H1 (cell line): Measurements from ENCODE around the gene TRIM58. TPM values are rescaled to one million over a fixed set of nuclear protein-coding genes. Genes with fewer than 3 reads are reported as not detected.
A peak's percentile ranks its signal among the peaks of the same experiment; 100 is the strongest.

Source experiments
- CTCF ChIA-PET: fragments of 300-600 bp; sonication (Branson Sonifier 250); formaldehyde crosslinking; loops from one replicate; lab custom pipeline; 2021; ENCODE audit not compliant: partially characterized antibody; lab: Charles Lee
- POLR2A ChIA-PET: fragments of 300-600 bp; sonication (Branson Sonifier 250); formaldehyde crosslinking; loops from one replicate; lab custom pipeline; 2021; ENCODE audit warnings: inconsistent platforms; ENCODE audit not compliant: partially characterized antibody; lab: Charles Lee
- DNase-seq, 2 experiments: peaks; one replicate each; pipeline versions ENCODE4 v3.0.0 to v3.0.0-alpha.2; 2010 to 2022; ENCODE audit warnings: low spot score in 2 of 2, low read depth in 1 of 2, mixed read lengths in 1 of 2
- FAIRE-seq: peaks from 2 replicates; lab custom pipeline; 2011; peaks lifted over from hg19 to GRCh38; lab: Jason Lieb, UNC
- H2AFZ ChIP-seq: 2 replicates; pipeline ENCODE4 v1.8.1; 2012; ENCODE audit warnings: low read length, inconsistent platforms
- H2AK5ac ChIP-seq: 2 replicates; pipeline ENCODE4 v1.6.1; 2013; ENCODE audit warnings: low read depth, low read length
- H2BK120ac ChIP-seq: replicated peaks from 2 replicates; pipeline ENCODE3; 2013; ENCODE audit warnings: low read depth, low read length, inconsistent platforms
- H2BK12ac ChIP-seq: 2 replicates; pipeline ENCODE4 v1.6.1; 2013; ENCODE audit warnings: low read depth, low read length
- H2BK15ac ChIP-seq: 2 replicates; pipeline ENCODE4 v1.6.1; 2013; ENCODE audit warnings: low read length
- H2BK20ac ChIP-seq: 2 replicates; pipeline ENCODE4 v1.6.1; 2013; ENCODE audit warnings: low read length
- H2BK5ac ChIP-seq: 2 replicates; pipeline ENCODE4 v1.6.1; 2013; ENCODE audit warnings: low read depth, low read length
- H3K14ac ChIP-seq: 2 replicates; pipeline ENCODE4 v1.6.1; 2013; ENCODE audit warnings: inconsistent platforms; ENCODE audit not compliant: insufficient read length
- H3K18ac ChIP-seq: 2 replicates; pipeline ENCODE4 v1.6.1; 2013; ENCODE audit warnings: low read length; ENCODE audit errors: extremely low read depth
- H3K23ac ChIP-seq: 2 replicates; pipeline ENCODE4 v1.6.1; 2013; ENCODE audit warnings: inconsistent platforms; ENCODE audit not compliant: insufficient read length
- H3K23me2 ChIP-seq: 2 replicates; pipeline ENCODE4 v1.6.1; 2013; ENCODE audit warnings: low read depth, low read length
- H3K27ac ChIP-seq: 2 replicates; pipeline ENCODE4 v1.6.1; 2011; ENCODE audit warnings: low read depth, low read length, inconsistent platforms
- H3K27me3 ChIP-seq, 4 experiments: replicated peaks in 1 of 4; 1 replicate in 1 of 4; 2 replicates in 3 of 4; pipeline versions ENCODE4 v1.6.1 to v1.8.1; 2011 to 2013; ENCODE audit warnings: low read length in 3 of 4, mild to moderate bottlenecking in 3 of 4, inconsistent platforms in 2 of 4, mixed read lengths in 2 of 4, moderate library complexity in 1 of 4; ENCODE audit not compliant: control insufficient read depth in 3 of 4, insufficient read depth in 3 of 4; ENCODE audit errors: extremely low read depth in 1 of 4
- H3K36me3 ChIP-seq, 4 experiments: 2 replicates each; pipeline versions ENCODE4 v1.6.1 to v1.8.1; 2011 to 2013; ENCODE audit warnings: mild to moderate bottlenecking in 4 of 4, low read length in 3 of 4, moderate library complexity in 2 of 4, control low read depth in 1 of 4, inconsistent platforms in 1 of 4; ENCODE audit not compliant: insufficient read depth in 4 of 4, control insufficient read depth in 2 of 4
- H3K4ac ChIP-seq: replicated peaks from 2 replicates; pipeline ENCODE3; 2013; ENCODE audit warnings: low read length, low read depth, mixed read lengths, inconsistent platforms; ENCODE audit not compliant: insufficient read length
- H3K4me1 ChIP-seq, 4 experiments: replicated peaks in 1 of 4; 1 replicate in 1 of 4; 2 replicates in 3 of 4; pipeline versions ENCODE4 v1.6.1 to v1.8.1; 2011 to 2013; ENCODE audit warnings: low read length in 3 of 4, inconsistent platforms in 2 of 4, mixed read lengths in 1 of 4; ENCODE audit not compliant: insufficient read depth in 4 of 4, control insufficient read depth in 3 of 4
- H3K4me2 ChIP-seq, 2 experiments: 2 replicates each; pipeline versions ENCODE4 v1.6.1 to v1.8.1; 2011 to 2013; ENCODE audit warnings: low read depth in 2 of 2, low read length in 2 of 2, control low read depth in 1 of 2, inconsistent platforms in 1 of 2, mild to moderate bottlenecking in 1 of 2; ENCODE audit not compliant: insufficient read depth in 1 of 2
- H3K4me3 ChIP-seq, 4 experiments: fragments of 200-600, 300-600 bp in 1 of 4; sonication (generic), shearing (Covaris generic), sonication (Bioruptor Twin) in 1 of 4; 2 replicates each; pipeline versions ENCODE4 v1.5.1 to v1.8.1; 2011 to 2016; ENCODE audit warnings: low read length in 4 of 4, low read depth in 3 of 4, control low read depth in 2 of 4, inconsistent platforms in 2 of 4, mild to moderate bottlenecking in 2 of 4, mixed read lengths in 1 of 4, moderate library complexity in 1 of 4; ENCODE audit not compliant: insufficient read depth in 2 of 4; ENCODE audit errors: extremely low read depth in 1 of 4
- H3K56ac ChIP-seq: replicated peaks from 2 replicates; pipeline ENCODE3; 2013; ENCODE audit warnings: low read depth, mild to moderate bottlenecking, mixed read lengths, low read length, inconsistent platforms; ENCODE audit not compliant: insufficient read length
- H3K79me1 ChIP-seq: 2 replicates; pipeline ENCODE4 v1.6.1; 2013; ENCODE audit warnings: low read depth, low read length, control low read depth
- H3K79me2 ChIP-seq, 2 experiments: 2 replicates each; pipeline versions ENCODE4 v1.6.1 to v1.8.1; 2012 to 2013; ENCODE audit warnings: low read length in 2 of 2, mild to moderate bottlenecking in 2 of 2, inconsistent platforms in 1 of 2; ENCODE audit not compliant: insufficient read depth in 2 of 2, control insufficient read depth in 1 of 2
- H3K9ac ChIP-seq, 4 experiments: replicated peaks in 1 of 4; 1 replicate in 1 of 4; 2 replicates in 3 of 4; pipeline versions ENCODE4 v1.6.1 to v1.8.1; 2011 to 2013; ENCODE audit warnings: low read depth in 3 of 4, low read length in 3 of 4, control low read depth in 2 of 4, mild to moderate bottlenecking in 2 of 4, moderate library complexity in 2 of 4, inconsistent platforms in 1 of 4; ENCODE audit errors: extremely low read depth in 1 of 4
- H3K9me3 ChIP-seq, 2 experiments: 2 replicates each; pipeline versions ENCODE4 v1.6.1 to v1.8.1; 2012 to 2013; ENCODE audit warnings: mild to moderate bottlenecking in 2 of 2, moderate library complexity in 2 of 2, control low read depth in 1 of 2, inconsistent platforms in 1 of 2, low read depth in 1 of 2, low read length in 1 of 2, mixed read lengths in 1 of 2; ENCODE audit not compliant: insufficient read depth in 2 of 2
- H4K20me1 ChIP-seq, 2 experiments: replicated peaks in 1 of 2; 2 replicates each; pipeline versions ENCODE3 to v1.8.1; 2011 to 2013; ENCODE audit warnings: inconsistent platforms in 2 of 2, low read length in 2 of 2, mild to moderate bottlenecking in 1 of 2; ENCODE audit not compliant: insufficient read depth in 2 of 2, control insufficient read depth in 1 of 2
- H4K5ac ChIP-seq: 2 replicates; pipeline ENCODE4 v1.6.1; 2013; ENCODE audit warnings: low read length, low read depth, mixed read lengths, inconsistent platforms; ENCODE audit not compliant: insufficient read length
- H4K8ac ChIP-seq: 2 replicates; pipeline ENCODE4 v1.8.0; 2013; ENCODE audit warnings: mild to moderate bottlenecking, moderate library complexity, low read length, inconsistent platforms; ENCODE audit not compliant: insufficient read depth; ENCODE audit errors: extremely low read depth
- H4K91ac ChIP-seq: replicated peaks from 2 replicates; pipeline ENCODE3; 2013; ENCODE audit warnings: low read length, mixed read lengths, inconsistent platforms; ENCODE audit not compliant: insufficient read length
- RAD21 ChIP-seq, 2 experiments: IDR thresholded peaks in 1 of 2; conservative IDR thresholded peaks in 1 of 2; 2 replicates each; pipeline ENCODE4 v1.6.1; 2011; ENCODE audit warnings: low read depth in 2 of 2, low read length in 2 of 2, improper control_type of control experiment in 1 of 2, inconsistent platforms in 1 of 2, mild to moderate bottlenecking in 1 of 2, moderate library complexity in 1 of 2
- WGBS, 2 experiments: shearing (Covaris generic) in 1 of 2; methylation state at CpG; one replicate each; pipeline versions ENCODE4 v1.1.6 to v1.1.7; 2013 to 2015; ENCODE audit warnings: low lambda C conversion rate in 2 of 2, mixed read lengths in 2 of 2, inconsistent platforms in 1 of 2, low coverage in 1 of 2, missing lambda C conversion rate in 1 of 2; ENCODE audit not compliant: insufficient replicate concordance in 2 of 2, insufficient coverage in 1 of 2, insufficient read length in 1 of 2; ENCODE audit errors: extremely low coverage in 1 of 2, missing lambda C conversion rate in 1 of 2; 5-methylcytosine and 5-hydroxymethylcytosine counted together
- polyA plus RNA-seq, 7 experiments: library from polyadenylated mRNA; depleted of rRNA in 3 of 7; stranded (reverse) in 5 of 7; unstranded in 2 of 7; fragments of >200 nt in 5 of 7; fragments of 200-250 nt in 2 of 7; gene quantifications; 1 replicate in 5 of 7; 2 replicates in 1 of 7; 4 replicates in 1 of 7; pipeline versions ENCODE4 v1.2.1 to v1.2.3, GENCODE V29; 2011 to 2013; ENCODE audit warnings: missing spikeins in 2 of 7, mixed read lengths in 2 of 7
- total RNA-seq: library from RNA; stranded (reverse); fragmentation: NEBNext Ultra II Directional; extraction: Animal tissue kit (Norgen Biotek cat#: 25700); gene quantifications from 2 replicates; pipeline ENCODE4 v1.2.1, GENCODE V29; 2021
- TF ChIP-seq, protein P1 (sequence below): IDR thresholded peaks from 2 replicates; pipeline ENCODE4 v1.6.1; 2012; ENCODE audit warnings: low read length, inconsistent platforms
- TF ChIP-seq, protein P2 (sequence below), 3 experiments: IDR thresholded peaks; 1 replicate in 2 of 3; 2 replicates in 1 of 3; pipeline versions ENCODE4 v1.5.1 to v1.6.1; 2011; ENCODE audit warnings: low read length in 3 of 3, mild to moderate bottlenecking in 3 of 3, inconsistent platforms in 2 of 3, low read depth in 1 of 3, moderate library complexity in 1 of 3; ENCODE audit not compliant: insufficient read depth in 1 of 3; ENCODE audit errors: control extremely low read depth in 1 of 3

The TRIM58 gene
- total and polyA plus RNA-seq, 2 of the 8 experiments (the other 6 are each of a cell fraction or from before 2014, with no cell fraction given) = 2.8 TPM; not detected in 1

DNA sequence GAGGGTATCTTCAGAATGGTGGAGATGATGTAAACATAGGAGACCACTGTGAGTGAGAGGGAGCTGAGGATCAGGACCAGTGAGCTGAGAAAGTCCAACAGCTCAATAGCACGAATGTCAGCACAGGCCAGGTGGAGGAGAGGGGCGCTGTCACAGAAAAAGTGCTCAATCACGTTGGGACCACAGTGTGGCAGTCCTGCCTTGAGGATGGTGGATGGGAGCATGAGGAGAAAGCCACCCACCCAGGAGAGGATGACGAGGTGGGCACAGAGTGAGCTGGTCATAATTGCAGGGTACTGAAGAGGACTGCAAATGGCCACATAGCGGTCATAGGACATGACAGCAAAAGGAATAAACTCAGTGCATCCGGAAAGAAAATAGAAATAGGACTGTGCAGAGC lies 23.4 kb upstream of the TRIM58 start:
- Histone ChIP-seq H3K23ac (no peak overlapping the region), H3K79me1 (no peaks in the 10 kb centered on the region), H2AFZ (no peak overlapping the region), H2BK5ac (no peak overlapping the region), H3K36me3 (no peaks in the 10 kb centered on the region), H3K23me2 (peaks cover 1% of the 10 kb centered on the region; the same call in 1 of the 2 replicates), H2BK20ac (no peak overlapping the region), H3K79me2 (no peaks in the 10 kb centered on the region), H3K9ac (no peak overlapping the region), H3K18ac (no peak overlapping the region), H3K14ac (no peak overlapping the region), H3K4me1 (no peaks in the 10 kb centered on the region), H4K5ac (no peak overlapping the region), H3K9me3 (peaks cover 50 to 65% of the 10 kb centered on the region in 2 experiments), H4K91ac (no peak overlapping the region), H2BK12ac (peak overlapping the region; percentile 39; the same call in 1 of the 2 replicates), H3K27ac (no peak overlapping the region), H3K27me3 (no peaks in the 10 kb centered on the region), H3K4me3 (no peak overlapping the region), H3K56ac (no peak overlapping the region), H2AK5ac (no peak overlapping the region), H2BK15ac (no peak overlapping the region), H3K4me2 (no peak overlapping the region), H4K8ac (no peak overlapping the region), H2BK120ac (no peak overlapping the region), H4K20me1 (no peaks in the 10 kb centered on the region), H3K4ac (no peak overlapping the region)
- DNase-seq = no peak
- WGBS, 2 experiments = 79% methylated on average over 6 of the region's 6 CpGs; no CpG with 5 or more reads in 1 of the 2 experiments
- CTCF ChIA-PET = interaction anchor here (1.1 kb wide), 1 partner anchor 25 kb away, joined by 4 read pairs; no protein-coding TSS in a partner anchor
- no peak for FAIRE-seq
- TF ChIP-seq, protein P1, sequence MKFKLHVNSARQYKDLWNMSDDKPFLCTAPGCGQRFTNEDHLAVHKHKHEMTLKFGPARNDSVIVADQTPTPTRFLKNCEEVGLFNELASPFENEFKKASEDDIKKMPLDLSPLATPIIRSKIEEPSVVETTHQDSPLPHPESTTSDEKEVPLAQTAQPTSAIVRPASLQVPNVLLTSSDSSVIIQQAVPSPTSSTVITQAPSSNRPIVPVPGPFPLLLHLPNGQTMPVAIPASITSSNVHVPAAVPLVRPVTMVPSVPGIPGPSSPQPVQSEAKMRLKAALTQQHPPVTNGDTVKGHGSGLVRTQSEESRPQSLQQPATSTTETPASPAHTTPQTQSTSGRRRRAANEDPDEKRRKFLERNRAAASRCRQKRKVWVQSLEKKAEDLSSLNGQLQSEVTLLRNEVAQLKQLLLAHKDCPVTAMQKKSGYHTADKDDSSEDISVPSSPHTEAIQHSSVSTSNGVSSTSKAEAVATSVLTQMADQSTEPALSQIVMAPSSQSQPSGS = no peak
- TF ChIP-seq, protein P2, sequence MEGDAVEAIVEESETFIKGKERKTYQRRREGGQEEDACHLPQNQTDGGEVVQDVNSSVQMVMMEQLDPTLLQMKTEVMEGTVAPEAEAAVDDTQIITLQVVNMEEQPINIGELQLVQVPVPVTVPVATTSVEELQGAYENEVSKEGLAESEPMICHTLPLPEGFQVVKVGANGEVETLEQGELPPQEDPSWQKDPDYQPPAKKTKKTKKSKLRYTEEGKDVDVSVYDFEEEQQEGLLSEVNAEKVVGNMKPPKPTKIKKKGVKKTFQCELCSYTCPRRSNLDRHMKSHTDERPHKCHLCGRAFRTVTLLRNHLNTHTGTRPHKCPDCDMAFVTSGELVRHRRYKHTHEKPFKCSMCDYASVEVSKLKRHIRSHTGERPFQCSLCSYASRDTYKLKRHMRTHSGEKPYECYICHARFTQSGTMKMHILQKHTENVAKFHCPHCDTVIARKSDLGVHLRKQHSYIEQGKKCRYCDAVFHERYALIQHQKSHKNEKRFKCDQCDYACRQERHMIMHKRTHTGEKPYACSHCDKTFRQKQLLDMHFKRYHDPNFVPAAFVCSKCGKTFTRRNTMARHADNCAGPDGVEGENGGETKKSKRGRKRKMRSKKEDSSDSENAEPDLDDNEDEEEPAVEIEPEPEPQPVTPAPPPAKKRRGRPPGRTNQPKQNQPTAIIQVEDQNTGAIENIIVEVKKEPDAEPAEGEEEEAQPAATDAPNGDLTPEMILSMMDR (IDR thresholded peaks at IDR 0.05; ENCODE audit: control extremely low read depth in 1 of 3, insufficient read depth in 1 of 3, low read depth in 1 of 3, low read length in 3 of 3) = 0 out of 4 replicates have a peak, but pooled peaks of 1 of the 3 experiments have one; percentile 12
- TF ChIP-seq RAD21 (IDR thresholded peaks at IDR 0.05 in 1 of 2, conservative IDR thresholded peaks at IDR 0.05 in 1 of 2; ENCODE audit: low read depth in 2 of 2, low read length in 2 of 2) = peak in 1 of 2 experiments; percentile 11; a peak in 1 of 4 replicates
- POLR2A ChIA-PET = no interaction called here
